HepG2 (cell line): ENCODE results near the gene CLCN1. TPM values are rescaled to one million over a fixed set of nuclear protein-coding genes. Genes with fewer than 3 reads are reported as not detected.
A peak's percentile ranks its signal among the peaks of the same experiment; 100 is the strongest.

Source experiments
- ATAC-seq: fragments of 200-7000 bp; cut with Tn5 transposase; 3 replicates; pipeline ENCODE4 v1.9.1; 2020; ENCODE audit warnings: mild to moderate bottlenecking, moderate library complexity
- BruUV-seq: library from RNA; stranded (reverse); fragments of 400-500 nt; replicated peaks from 2 replicates; lab custom pipeline; 2021; lab: Mats Ljungman, UMichigan
- CTCF ChIA-PET: fragments of 300-600 bp; formaldehyde crosslinking; extraction: SDS; loops from one replicate; lab custom pipeline; 2021; ENCODE audit warnings: low total read pairs, inconsistent platforms, low intra/inter-chr PET ratio; lab: Yijun Ruan, JAX
- POLR2A ChIA-PET: fragments of 350-600 bp; sonication (Branson Sonifier 250); formaldehyde crosslinking; loops from one replicate; lab custom pipeline; 2020; ENCODE audit warnings: antibody characterized with exemption, inconsistent platforms; lab: Yijun Ruan, JAX
- DNase-seq: peaks from one replicate; pipeline ENCODE4 v3.0.0-alpha.2; 2015; ENCODE audit warnings: low spot score
- FAIRE-seq: peaks from 3 replicates; lab custom pipeline; 2011; peaks lifted over from hg19 to GRCh38; lab: Jason Lieb, UNC
- H2AFZ ChIP-seq: one replicate; pipeline ENCODE4 v1.6.1; 2011; ENCODE audit warnings: low read length, inconsistent platforms
- H3K27ac ChIP-seq: fragments of 300-600 bp; 3 replicates; pipeline ENCODE4 v1.8.0; 2011; ENCODE audit warnings: mixed run types, mild to moderate bottlenecking, mixed read lengths, low read length, inconsistent platforms; ENCODE audit not compliant: insufficient read depth; ENCODE audit errors: extremely low read length
- H3K27me3 ChIP-seq, 2 experiments: fragments of 200-600 bp in 1 of 2; 2 replicates in 1 of 2; 3 replicates in 1 of 2; pipeline versions ENCODE4 v1.6.0 to v1.8.0; 2011; ENCODE audit warnings: low read length in 2 of 2, mild to moderate bottlenecking in 2 of 2, moderate library complexity in 2 of 2, inconsistent platforms in 1 of 2; ENCODE audit not compliant: insufficient read depth in 2 of 2, control insufficient read depth in 1 of 2
- H3K36me3 ChIP-seq, 2 experiments: fragments of 200-600 bp in 1 of 2; replicated peaks in 1 of 2; 2 replicates in 1 of 2; 3 replicates in 1 of 2; pipeline versions ENCODE4 v1.5.1 to v1.8.0; 2011; ENCODE audit warnings: low read length in 2 of 2, inconsistent platforms in 1 of 2; ENCODE audit not compliant: insufficient read depth in 2 of 2, control insufficient read depth in 1 of 2
- H3K4me1 ChIP-seq: 2 replicates; pipeline ENCODE4 v1.5.1; 2012; ENCODE audit warnings: low read length, inconsistent platforms; ENCODE audit not compliant: insufficient read depth
- H3K4me2 ChIP-seq: 2 replicates; pipeline ENCODE4 v1.6.0; 2011; ENCODE audit warnings: low read depth, low read length, inconsistent platforms
- H3K4me3 ChIP-seq, 3 experiments: fragments of 200-600 bp in 1 of 3; sonication (generic), shearing (Covaris generic) in 1 of 3; replicated peaks in 1 of 3; 2 replicates each; pipeline ENCODE4 v1.5.1; 2011 to 2016; ENCODE audit warnings: low read length in 3 of 3, inconsistent platforms in 2 of 3, low read depth in 2 of 3, mild to moderate bottlenecking in 2 of 3, control low read depth in 1 of 3, mixed read lengths in 1 of 3; ENCODE audit not compliant: insufficient read depth in 1 of 3
- H3K79me2 ChIP-seq: one replicate; pipeline ENCODE4 v1.6.1; 2011; ENCODE audit warnings: low read length, inconsistent platforms; ENCODE audit not compliant: insufficient read depth
- H3K9ac ChIP-seq: 2 replicates; pipeline ENCODE4 v1.6.0; 2011; ENCODE audit warnings: mild to moderate bottlenecking, low read depth, low read length, inconsistent platforms; ENCODE audit not compliant: insufficient read depth
- H3K9me3 ChIP-seq: 2 replicates; pipeline ENCODE4 v1.5.1; 2012; ENCODE audit warnings: mild to moderate bottlenecking, low read length
- H4K20me1 ChIP-seq: 2 replicates; pipeline ENCODE4 v1.6.0; 2011; ENCODE audit warnings: inconsistent platforms, mild to moderate bottlenecking, low read length, moderate library complexity; ENCODE audit not compliant: insufficient read depth
- RXRA ChIP-seq: sonication (generic); formaldehyde crosslinking; IDR thresholded peaks from 2 replicates; pipeline ENCODE4 v1.5.1; 2020; ENCODE audit warnings: missing genetic modification reagents
- SATB2 ChIP-seq: sonication (generic); formaldehyde crosslinking; IDR thresholded peaks from 2 replicates; pipeline ENCODE4 v1.5.0; 2020; ENCODE audit warnings: missing genetic modification reagents
- TBX3 ChIP-seq: fragments of 450-650 bp; IDR thresholded peaks from 2 replicates; pipeline ENCODE4 v1.6.1; 2017; ENCODE audit warnings: antibody characterized with exemption, mild to moderate bottlenecking, inconsistent platforms, borderline replicate concordance
- WGBS: methylation state at CpG from one replicate; pipeline ENCODE4 v1.1.6; 2017; ENCODE audit warnings: low lambda C conversion rate; 5-methylcytosine and 5-hydroxymethylcytosine counted together
- in situ Hi-C: cut with HindIII; loops from 2 replicates; pipeline ENCODE4 v1.10.0; 2017; ENCODE audit warnings: low pct_unique_long_range_greater_than_20kb; ENCODE audit not compliant: extremely low pct_ligation_motif_present
- intact Hi-C: fragments of 100-400 bp; cut with micrococcal nuclease; formaldehyde crosslinking; loops from one replicate; pipeline ENCODE4 v1.10.0; 2022; ENCODE audit not compliant: unreplicated experiment
- polyA plus RNA-seq, 8 experiments: library from polyadenylated mRNA; depleted of rRNA in 3 of 8; stranded (reverse) in 7 of 8; unstranded in 1 of 8; fragments of >200 nt; fragmentation: Illumina TruSeq in 4 of 8; extraction: Trizol in 4 of 8; gene quantifications; 2 replicates each; pipeline versions ENCODE4 v1.2.1 to v1.2.3, GENCODE V29; 2011 to 2016; ENCODE audit warnings: low read depth in 4 of 8, missing spikeins in 1 of 8, mixed read lengths in 1 of 8; ENCODE audit not compliant: insufficient read depth in 1 of 8
- total RNA-seq, 5 experiments: library from RNA; depleted of rRNA; stranded (reverse); fragments of >200 nt; fragmentation: Illumina TruSeq; extraction: Trizol; gene quantifications; 2 replicates each; pipeline ENCODE4 v1.2.3, GENCODE V29; 2016; ENCODE audit warnings: low read depth in 1 of 5
- TF ChIP-seq, protein P1 (sequence below): sonication (generic); formaldehyde crosslinking; IDR thresholded peaks from 2 replicates; pipeline ENCODE4 v1.4.0; 2020; ENCODE audit warnings: missing genetic modification reagents, borderline replicate concordance
- TF ChIP-seq, protein P2 (sequence below): sonication (generic); formaldehyde crosslinking; IDR thresholded peaks from 2 replicates; pipeline ENCODE4 v1.5.0; 2020; ENCODE audit warnings: mild to moderate bottlenecking, missing genetic modification reagents

CLCN1 gene
- total and polyA plus RNA-seq, 2 of the 13 experiments (the other 11 are each of a cell fraction or from before 2014, with no cell fraction given), result 0.01 TPM; not detected in 1

DNA sequence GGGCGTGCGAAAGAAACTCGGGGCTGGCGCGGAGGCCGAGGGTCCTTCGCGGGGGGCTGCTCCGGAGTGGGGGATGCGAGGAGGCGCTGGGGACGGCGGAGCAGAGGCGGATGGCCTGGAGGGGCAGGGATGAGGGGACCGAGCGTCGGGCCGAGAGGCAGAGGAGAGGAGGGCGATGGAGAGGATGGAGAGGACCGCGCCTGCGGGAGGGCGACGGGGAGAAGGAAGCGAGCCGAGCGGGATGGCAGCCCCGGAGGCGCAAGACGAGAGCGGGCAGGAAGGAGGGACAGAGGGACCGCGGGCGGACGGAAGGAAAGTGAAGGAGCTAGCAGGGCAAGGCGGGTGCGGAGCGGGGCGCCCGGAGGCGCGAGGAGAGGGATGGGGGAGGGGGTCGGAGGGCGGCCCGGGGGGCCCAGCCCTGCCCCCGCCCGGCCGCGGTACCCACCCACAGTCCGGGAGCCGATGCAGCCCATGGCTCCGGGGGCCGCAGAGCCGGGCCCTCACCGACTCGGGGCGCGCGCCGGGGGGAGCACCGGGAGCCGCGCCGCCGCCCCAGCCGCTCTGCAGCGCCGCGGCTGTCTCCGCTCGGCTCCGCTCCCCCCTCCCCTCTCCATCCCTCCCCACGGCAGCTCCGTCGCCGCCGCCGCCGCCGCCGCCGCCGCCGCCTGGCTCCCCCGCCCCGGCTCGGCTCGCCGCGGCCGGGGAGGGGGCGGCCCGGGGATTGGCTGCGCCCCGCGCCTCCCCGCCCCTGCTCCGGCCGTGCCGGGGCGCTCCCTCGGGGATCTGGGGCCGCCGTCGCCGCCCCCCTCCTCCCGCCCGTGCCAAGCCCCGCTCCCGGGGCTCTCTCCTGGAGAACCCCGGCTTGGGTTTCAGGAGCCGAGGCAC, 46.5 kb downstream of the CLCN1 start, which contains the start of gene FAM131B:
TSS of gene FAM131B (minus strand) at position 583 of the 885 bp plus-strand sequence. CDS start at position 473, 110 bp downstream.
- intact Hi-C loops (no loop called here), in situ Hi-C loops (no loop called here)
- Histone ChIP-seq H3K4me2 (peak within 1 kb of the TSS; percentile 42), H4K20me1 (no peaks in the 10 kb centered on the region), H3K4me1 (no peaks in the 10 kb centered on the region), H3K9ac (no peak within 1 kb of the TSS)
- 25% methylated on average over 44 of the region's 112 CpGs for WGBS
- DNase-seq (no peak), FAIRE-seq (no peak)
- POLR2A ChIA-PET, result no interaction called here
- no peak for TF ChIP-seq RXRA (CRISPR knock-in tag)
- TF ChIP-seq, protein P1, sequence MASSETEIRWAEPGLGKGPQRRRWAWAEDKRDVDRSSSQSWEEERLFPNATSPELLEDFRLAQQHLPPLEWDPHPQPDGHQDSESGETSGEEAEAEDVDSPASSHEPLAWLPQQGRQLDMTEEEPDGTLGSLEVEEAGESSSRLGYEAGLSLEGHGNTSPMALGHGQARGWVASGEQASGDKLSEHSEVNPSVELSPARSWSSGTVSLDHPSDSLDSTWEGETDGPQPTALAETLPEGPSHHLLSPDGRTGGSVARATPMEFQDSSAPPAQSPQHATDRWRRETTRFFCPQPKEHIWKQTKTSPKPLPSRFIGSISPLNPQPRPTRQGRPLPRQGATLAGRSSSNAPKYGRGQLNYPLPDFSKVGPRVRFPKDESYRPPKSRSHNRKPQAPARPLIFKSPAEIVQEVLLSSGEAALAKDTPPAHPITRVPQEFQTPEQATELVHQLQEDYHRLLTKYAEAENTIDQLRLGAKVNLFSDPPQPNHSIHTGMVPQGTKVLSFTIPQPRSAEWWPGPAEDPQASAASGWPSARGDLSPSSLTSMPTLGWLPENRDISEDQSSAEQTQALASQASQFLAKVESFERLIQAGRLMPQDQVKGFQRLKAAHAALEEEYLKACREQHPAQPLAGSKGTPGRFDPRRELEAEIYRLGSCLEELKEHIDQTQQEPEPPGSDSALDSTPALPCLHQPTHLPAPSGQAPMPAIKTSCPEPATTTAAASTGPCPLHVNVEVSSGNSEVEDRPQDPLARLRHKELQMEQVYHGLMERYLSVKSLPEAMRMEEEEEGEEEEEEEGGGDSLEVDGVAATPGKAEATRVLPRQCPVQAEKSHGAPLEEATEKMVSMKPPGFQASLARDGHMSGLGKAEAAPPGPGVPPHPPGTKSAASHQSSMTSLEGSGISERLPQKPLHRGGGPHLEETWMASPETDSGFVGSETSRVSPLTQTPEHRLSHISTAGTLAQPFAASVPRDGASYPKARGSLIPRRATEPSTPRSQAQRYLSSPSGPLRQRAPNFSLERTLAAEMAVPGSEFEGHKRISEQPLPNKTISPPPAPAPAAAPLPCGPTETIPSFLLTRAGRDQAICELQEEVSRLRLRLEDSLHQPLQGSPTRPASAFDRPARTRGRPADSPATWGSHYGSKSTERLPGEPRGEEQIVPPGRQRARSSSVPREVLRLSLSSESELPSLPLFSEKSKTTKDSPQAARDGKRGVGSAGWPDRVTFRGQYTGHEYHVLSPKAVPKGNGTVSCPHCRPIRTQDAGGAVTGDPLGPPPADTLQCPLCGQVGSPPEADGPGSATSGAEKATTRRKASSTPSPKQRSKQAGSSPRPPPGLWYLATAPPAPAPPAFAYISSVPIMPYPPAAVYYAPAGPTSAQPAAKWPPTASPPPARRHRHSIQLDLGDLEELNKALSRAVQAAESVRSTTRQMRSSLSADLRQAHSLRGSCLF (CRISPR knock-in tag), result no peak
- no peak for TF ChIP-seq SATB2 (CRISPR knock-in tag)
- TF ChIP-seq TBX3, result no peak
- TF ChIP-seq, protein P2, sequence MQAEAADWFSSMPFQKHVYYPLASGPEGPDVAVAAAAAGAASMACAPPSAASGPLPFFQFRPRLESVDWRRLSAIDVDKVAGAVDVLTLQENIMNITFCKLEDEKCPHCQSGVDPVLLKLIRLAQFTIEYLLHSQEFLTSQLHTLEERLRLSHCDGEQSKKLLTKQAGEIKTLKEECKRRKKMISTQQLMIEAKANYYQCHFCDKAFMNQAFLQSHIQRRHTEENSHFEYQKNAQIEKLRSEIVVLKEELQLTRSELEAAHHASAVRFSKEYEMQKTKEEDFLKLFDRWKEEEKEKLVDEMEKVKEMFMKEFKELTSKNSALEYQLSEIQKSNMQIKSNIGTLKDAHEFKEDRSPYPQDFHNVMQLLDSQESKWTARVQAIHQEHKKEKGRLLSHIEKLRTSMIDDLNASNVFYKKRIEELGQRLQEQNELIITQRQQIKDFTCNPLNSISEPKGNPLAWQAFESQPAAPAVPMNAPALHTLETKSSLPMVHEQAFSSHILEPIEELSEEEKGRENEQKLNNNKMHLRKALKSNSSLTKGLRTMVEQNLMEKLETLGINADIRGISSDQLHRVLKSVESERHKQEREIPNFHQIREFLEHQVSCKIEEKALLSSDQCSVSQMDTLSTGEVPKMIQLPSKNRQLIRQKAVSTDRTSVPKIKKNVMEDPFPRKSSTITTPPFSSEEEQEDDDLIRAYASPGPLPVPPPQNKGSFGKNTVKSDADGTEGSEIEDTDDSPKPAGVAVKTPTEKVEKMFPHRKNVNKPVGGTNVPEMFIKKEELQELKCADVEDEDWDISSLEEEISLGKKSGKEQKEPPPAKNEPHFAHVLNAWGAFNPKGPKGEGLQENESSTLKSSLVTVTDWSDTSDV (CRISPR knock-in tag), result no peak
- TF ChIP-seq, all 625 proteins: peak for 0
- Histone ChIP-seq H2AFZ (no peak within 1 kb of the TSS), H3K27me3 (peaks cover 7 to 73% of the 10 kb centered on the region in 2 experiments), H3K36me3 (no peaks in the 10 kb centered on the region), H3K79me2 (no peaks in the 10 kb centered on the region), H3K27ac (no peak within 1 kb of the TSS), H3K4me3 (peak within 1 kb of the TSS in 1 of 3 experiments; percentile 43; a peak in 1 of 6 replicates), H3K9me3 (no peaks in the 10 kb centered on the region)
- BruUV-seq, result no TSS peak
- CTCF ChIA-PET, result no interaction called here
- ATAC-seq, result peak; percentile 19; the same call in 2 of the 3 replicates
